NCI-H748 (cell line): ENCODE data around the gene TMEM242.
A peak's percentile ranks its signal among the peaks of the same experiment; 100 is the strongest.

Experiments used
- DNase-seq: peaks from one replicate; lab custom pipeline; 2025; ENCODE audit not compliant: unreplicated experiment; lab: John Stamatoyannopoulos, UW

TMEM242 gene

GRCh38 chr6:157253699-157254098, 69.6 kb downstream of the TMEM242 start:
- no peak for DNase-seq

- DNase-seq: no peak
Measured at GRCh38 chr6:157253017-157253416, 70.3 kb downstream of the TMEM242 start.

DNA sequence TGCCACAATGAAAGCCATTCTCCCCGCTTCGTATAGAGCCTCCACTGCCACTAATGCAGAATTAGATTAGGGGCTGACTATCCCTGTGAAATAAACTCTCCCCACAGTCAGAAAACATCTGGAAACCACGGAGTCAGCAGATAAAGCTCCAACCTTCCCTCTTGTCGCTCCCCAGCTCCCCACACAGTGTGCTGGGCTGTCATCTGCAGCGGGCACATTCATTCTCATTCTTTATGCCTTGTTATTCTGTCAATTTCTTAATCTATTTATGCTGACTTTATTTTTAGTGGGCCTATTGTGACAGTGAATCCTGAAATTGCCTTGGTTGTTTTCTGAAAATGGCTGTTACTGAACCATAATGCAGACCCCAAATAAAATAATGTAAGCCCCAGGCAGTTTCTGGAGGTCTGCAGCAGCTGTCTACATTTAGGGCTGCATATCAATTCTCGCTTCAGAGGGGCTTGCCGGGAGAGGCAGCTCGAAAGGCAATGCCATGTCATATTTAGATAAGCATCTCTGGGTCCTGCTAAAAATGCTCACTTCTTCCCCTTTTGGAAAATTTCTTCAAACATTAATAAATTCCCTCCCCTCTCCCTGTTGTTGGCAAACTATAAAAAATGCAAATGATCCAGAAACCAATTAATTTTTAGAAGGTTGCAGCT, 71.6 kb downstream of the TMEM242 start:
- no peak for DNase-seq

- peak; percentile 26 for DNase-seq
Measured at GRCh38 chr6:157249826-157250225, 73.5 kb downstream of the TMEM242 start.

DNA sequence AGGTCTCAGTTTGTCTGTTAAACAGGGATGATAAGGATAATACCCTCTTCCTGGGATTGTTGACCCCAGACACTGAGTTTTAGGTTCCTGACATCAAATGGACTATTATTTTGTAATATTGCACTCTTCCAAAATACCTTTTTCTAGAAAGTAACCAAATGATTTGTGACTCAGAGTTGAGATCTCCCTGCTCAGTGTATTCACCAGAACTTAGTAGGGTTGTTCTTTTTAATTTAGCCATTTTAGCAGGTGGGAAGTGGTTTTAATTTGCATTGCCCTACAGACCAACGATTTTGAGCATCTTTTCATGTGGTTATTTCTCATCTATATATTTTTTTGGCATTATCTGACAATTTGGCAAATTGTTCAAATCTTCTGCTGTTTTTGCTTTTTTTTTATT, 75.1 kb downstream of the TMEM242 start:
- no peak for DNase-seq

DNA sequence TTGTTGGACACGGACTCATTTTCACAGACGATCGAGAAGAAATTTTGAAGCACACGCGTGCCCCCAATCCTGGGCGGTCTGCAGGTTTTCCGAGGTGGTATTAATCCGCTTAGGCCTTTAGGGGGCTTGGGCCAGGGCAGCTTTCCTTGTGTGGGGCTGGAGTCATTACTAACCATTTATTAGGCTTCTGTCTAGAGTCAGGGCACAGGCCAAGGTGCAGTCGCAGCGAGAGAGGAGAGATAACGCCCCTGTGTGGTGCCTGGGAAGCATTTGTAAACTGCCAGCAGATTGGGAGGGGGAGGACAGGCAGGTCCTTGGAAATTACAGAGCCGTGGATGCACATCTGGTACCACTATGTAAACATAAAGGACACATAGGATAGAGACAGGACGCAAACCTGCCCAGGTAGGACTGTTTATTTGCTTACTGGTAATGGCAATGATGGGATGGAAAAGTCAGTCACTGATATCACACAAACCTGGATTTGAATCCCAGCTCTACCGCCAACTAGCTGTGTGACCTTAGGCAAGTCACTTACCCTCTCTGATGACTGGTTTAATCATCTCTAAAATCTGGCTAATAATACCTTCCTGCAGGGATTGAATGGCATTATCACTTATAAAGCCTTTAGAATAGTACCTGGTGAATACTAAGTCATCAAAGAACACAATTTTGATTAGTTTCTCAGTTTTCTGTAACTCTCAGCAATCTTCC, 76.4 kb downstream of the TMEM242 start:
- DNase-seq: peak; percentile 51

DNA sequence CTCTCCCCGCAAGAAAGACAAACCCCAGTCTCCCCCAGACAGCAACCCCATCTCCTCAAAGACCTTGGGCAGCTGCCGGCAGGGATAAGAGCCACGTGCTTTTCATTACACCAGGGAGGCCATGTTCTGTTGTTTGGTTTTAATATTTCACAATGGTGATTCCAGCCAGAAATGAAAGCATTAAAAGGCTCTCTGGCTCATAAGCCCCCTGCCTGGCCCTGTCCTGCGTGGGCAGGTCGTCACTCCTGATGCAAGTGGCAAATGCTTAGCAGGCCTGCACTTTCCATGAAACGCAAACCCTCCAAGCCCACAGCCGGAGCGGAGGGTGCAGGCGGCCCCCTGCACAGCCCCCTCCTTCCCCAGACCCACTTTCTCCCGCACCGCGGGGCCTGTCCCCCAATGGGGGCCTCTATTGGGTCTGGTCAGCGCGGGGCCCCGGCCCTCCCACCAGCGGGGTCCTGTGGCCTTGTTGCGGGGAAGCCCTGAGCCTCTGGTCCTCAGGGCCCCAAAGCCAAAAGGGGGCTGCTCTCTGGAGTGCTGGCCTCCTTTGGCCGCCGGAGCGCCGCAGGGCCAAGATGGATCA, 77.2 kb downstream of the TMEM242 start:
- no peak for DNase-seq

DNA sequence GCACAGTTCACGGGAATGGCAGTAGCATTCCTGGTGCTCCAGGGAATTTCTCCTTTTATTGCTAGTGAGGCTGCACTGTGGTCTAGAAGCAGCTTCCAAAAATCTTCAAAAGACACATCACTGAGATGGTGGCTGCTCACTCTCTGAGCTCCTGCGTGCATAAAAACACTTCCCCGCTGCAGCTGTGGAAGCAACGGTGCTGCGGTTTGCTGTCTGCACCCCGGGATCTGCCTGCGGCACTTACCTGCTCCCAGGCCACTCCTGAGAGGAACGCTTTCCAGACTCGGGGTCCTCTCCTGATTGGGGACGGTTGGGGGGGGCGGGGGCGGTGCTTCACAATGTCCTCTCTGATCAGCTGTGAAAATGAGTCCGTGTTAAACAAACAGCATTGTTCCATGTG, 77.9 kb downstream of the TMEM242 start:
- no peak for DNase-seq

- DNase-seq: no peak
Measured at GRCh38 chr6:157244780-157245179, 78.5 kb downstream of the TMEM242 start.

DNA sequence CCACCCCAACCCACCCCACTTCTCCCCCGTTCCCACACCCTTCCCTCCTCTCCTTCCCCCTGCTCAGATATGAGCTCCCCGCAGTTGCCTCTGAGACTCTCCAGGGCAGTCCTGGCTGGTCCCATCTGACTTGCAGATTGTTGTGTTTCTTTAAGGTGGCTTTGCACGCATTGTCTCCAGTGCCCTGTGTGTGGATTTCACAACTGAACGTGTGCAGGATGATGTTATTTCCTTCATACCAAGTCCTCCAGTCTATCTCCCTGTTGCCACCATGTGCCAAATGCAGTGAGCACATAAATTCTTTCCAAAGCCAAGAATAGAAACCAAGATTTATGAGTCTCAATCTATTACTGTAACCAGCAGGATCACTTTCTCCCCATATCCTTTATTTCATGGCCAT, 79.1 kb downstream of the TMEM242 start:
- no peak for DNase-seq

- DNase-seq: peak; percentile 90
Measured at GRCh38 chr6:157242791-157243190, 80.5 kb downstream of the TMEM242 start.

- DNase-seq: peak; percentile 55
Measured at GRCh38 chr6:157240960-157241311, 82.4 kb downstream of the TMEM242 start.

- peak; percentile 94 for DNase-seq
Measured at GRCh38 chr6:157240059-157240959, 83.0 kb downstream of the TMEM242 start.

GRCh38 chr6:157239671-157240058, 83.7 kb downstream of the TMEM242 start:
- DNase-seq: peak; percentile 47
